RPMI7951 (cell line): ENCODE results near the gene ZNG1C. TPM values are rescaled to one million over a fixed set of nuclear protein-coding genes. Genes with fewer than 3 reads are reported as not detected.
"Not testable (repeated sequence)": the region's sequence is repeated elsewhere in the genome, so short reads cannot be mapped to it uniquely, and the experiment has no call there.

Experiments
- DNase-seq: peaks from one replicate; pipeline ENCODE4 v3.0.0-alpha.2; 2012; ENCODE audit warnings: low read depth
- total RNA-seq: library from RNA; depleted of rRNA; stranded (reverse); fragments of >200 nt; shearing (Covaris generic); gene quantifications from 2 replicates; pipeline ENCODE4 v1.2.3, GENCODE V29; 2014; rRNA removed

ZNG1C gene
- 16.3 and 21.0 TPM in 2 replicates for total RNA-seq

DNA sequence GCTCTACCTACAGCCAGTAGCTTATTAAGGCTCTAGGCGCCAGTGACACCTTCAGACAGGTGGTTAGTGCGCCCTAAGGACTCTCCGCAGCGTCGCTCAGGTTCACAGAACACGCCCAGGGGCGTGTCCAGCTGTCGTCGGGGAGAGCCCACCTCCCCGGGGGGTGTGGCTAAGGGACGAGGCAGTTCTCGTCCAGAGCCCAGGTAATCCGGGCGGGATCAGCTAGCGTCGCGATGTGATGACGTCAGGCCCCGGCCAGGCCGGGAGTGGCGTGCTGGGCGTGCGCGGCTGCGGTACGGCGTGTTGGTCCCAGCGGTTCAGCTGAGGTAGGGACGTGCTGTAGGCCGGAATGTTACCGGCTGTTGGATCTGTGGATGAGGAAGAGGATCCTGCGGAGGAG lies at the start of gene ZNG1C:
ZNG1C (plus strand) TSS at position 301 of the 400 bp plus-strand sequence; CDS start at position 350, 49 bp downstream.
- DNase-seq = not testable (repeated sequence)

DNA sequence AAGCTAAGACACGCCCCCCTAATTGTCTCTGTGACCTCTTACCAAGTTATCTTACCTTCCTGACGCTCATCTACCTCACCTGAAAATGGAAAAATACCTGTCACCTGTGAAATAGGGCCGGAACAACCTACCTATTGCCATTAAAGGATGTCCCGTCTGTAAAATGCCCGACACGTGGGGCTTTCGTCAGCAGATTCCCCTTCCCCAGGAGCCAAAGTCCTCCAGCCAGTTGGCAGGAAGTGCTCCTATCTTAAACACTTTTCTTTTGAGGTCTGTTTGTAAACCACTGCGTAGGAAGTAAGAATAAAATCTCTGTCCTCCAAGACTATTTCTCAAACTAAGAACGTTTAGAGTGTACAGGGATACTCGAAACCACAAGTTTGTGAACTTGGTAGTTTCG lies 654 bp downstream of the ZNG1C start:
- not testable (repeated sequence) for DNase-seq

DNA sequence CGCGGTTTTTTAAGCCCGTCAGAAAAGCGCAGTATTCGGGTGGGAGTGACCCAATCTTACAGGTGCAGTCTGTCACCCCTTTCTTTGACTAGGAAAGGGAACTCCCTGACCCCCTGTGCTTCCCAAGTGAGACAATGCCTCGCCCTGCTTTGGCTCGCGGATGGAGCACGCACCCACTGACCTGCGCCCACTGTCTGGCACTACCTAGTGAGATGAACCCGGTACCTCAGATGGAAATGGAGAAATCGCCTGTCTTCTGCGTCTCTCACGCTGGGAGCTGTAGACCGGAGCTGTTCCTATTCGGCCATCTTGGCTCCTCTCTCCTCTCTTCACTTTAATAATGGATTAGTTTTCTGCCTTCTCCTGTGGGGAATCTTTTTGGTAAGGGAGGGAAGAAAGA lies 39.3 kb downstream of the ZNG1C start:
- not testable (repeated sequence) for DNase-seq

DNA sequence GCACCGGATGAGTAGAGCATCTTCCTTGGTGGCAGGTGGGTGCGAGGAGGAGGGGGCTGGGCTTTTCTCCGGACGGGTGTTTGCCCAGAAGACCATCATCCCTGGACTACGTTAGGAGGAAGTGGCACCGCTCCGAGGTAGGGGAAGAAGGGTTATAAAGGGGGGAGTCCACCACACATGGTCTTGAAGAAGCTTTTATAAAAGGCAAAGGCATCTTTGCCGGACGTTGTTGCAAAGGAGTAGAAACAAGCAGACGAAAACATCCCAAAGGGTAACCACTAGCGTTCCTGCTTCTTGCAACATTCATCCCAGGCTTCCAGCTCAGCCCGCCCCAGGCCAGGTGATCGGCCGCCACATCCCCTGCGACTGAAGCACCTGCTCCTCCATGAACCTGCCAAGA lies 60.8 kb downstream of the ZNG1C start, which contains the start of gene FOXD4L3:
FOXD4L3 (plus strand) TSS at position 301 of the 400 bp plus-strand sequence; CDS start at position 386, 85 bp downstream.
- not testable (repeated sequence) for DNase-seq

DNA sequence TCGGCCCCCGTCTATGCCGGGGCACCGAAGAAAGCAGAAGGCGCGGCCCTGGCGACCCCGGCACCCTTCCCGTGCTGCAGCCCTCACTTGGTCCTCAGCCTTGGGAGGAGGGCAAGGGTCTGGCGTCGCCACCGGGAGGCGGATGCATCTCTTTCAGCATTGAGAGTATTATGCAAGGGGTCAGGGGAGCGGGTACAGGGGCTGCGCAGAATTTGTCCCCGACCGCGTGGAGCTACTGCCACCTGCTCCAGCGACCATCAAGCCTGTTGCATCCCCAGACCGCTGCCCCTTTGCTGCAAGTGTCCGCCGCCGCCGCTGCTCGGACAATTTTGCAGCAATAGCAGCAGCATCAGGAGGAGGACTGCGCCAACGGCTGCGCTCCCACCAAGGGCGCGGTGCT lies 62.0 kb downstream of the ZNG1C start:
- DNase-seq = not testable (repeated sequence)

DNA sequence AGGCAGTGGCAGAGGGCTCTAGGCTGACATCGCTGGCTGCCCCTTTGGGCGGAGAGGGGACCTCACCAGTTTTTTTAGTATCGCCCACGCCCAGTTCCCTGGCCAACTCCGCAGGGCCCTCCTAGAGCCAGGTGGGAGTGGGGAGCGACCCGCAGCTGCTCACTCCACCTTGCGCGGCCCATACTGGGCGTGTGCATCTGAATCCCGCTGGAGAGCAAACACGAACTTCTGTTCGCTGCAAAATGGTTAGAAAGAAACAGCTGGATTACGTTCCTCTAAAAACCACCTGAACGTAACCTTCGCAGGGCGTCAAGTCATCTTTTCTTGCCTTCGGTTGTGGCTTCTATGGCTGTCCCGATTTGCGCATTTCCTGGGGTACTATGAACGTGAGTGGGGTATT lies 62.4 kb downstream of the ZNG1C start:
- DNase-seq = not testable (repeated sequence)

DNA sequence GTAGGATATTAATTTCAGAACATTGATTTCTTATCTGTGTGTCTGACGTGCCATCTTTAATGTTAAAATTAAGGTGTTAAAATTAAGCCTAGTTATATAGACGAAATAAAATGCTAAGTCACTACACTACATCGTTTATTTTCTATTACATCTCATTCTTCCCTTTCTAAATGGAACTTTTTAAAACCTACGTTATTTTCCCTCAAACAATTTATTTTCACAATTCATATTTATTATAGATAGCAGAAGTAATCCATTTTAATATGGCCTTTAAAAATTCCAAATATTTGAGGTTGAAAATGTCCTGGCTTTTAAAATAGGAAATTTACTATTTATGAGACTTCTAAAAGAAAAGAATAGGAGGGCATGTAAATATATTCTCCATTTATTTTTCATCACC lies 63.0 kb downstream of the ZNG1C start:
- DNase-seq = not testable (repeated sequence)

DNA sequence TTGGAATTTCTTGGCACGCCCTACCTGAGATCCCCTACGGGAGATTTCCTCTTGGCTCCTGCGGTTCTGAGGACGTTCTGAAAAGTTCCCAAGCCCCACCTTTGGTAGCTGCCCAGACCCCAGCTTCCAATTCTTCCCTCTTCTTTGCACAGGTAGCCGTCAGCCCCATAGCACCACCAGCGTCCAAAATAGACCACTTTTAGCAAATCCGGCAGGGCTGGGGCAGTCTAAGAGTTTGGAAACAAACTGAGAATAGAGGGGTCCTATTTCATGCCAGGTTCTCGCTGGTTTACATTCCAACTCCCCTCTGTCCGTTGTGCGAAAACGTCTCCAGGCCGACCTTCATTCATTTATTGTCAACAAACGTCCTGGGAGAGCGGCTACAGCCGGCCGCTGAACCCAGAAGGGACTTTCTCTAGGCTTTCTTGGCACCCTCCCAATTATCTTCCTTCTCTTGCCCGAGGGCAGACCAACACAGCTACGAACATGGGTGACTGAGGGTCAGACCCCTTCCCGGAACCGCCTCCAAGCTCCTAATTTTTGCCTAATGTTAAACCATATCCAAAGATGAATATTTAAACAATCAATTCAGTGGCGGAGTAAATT lies 64.0 kb downstream of the ZNG1C start:
- DNase-seq = not testable (repeated sequence)

DNA sequence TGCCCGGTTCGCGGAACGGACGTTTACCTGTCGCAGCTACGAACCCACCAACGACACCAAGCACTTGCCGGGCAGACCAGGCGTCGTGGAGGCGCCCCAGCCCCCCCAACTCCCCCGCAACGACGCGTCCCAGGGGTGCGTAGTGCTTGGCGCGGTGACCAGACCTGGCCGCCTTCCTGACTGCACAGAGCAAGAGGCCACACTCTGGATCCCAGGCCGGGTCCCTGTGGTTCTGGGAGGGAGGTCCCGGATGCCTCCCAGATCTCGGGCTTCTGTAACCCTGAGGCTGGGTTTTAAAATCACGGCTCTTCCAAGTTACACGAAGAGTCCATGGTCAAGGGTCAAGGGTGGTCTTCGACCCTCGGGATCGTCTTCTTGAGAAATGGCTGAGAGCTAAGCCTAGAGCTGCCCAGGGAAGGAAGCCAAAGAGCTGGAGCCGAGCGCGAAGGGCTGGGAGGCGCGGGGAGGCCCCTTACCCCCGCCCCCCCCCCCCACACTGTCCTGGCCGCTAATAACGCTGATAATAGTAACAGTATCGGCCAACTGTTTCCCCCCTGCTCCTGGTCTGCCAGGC lies 64.7 kb downstream of the ZNG1C start:
- not testable (repeated sequence) for DNase-seq

DNA sequence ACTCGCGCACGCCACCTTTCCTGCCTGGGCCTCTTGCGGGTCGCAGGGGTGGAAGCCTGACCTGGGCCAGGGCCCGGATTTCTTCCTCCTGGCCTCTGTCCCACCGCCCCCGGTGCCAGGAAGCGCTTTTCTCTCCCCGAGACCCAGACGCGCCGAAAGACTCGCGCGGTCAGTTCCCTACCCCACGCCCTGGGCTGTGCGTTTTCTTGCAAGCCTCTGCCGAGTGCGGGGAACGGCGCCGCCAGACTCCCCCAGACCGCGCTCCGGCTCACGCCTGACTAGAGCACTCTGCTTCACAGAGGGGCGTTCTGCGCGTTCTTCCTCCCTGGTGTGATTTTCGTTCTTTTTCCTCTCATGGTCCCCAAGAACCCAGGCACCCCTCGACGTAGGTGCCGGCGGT lies 65.3 kb downstream of the ZNG1C start:
- not testable (repeated sequence) for DNase-seq

DNA sequence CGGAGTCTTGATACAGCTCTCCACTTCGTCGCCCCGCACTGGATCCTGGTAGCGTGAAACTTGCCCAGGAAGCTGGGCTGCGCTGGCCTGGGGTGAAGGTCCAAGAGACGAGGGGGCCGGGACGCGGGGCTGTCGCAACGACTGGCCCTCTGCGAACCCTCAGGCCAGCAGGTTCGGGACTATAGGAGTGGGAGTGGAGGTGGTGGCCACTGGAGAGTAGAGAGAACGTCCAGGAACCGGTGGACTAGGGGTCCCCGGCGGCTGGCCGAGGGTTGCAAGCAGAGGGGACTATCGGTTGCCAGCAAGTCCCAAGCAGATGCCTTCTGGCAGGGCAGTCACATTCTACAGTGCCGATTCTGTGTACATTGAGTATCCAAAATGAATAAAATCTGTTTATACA lies 65.9 kb downstream of the ZNG1C start:
- not testable (repeated sequence) for DNase-seq

DNA sequence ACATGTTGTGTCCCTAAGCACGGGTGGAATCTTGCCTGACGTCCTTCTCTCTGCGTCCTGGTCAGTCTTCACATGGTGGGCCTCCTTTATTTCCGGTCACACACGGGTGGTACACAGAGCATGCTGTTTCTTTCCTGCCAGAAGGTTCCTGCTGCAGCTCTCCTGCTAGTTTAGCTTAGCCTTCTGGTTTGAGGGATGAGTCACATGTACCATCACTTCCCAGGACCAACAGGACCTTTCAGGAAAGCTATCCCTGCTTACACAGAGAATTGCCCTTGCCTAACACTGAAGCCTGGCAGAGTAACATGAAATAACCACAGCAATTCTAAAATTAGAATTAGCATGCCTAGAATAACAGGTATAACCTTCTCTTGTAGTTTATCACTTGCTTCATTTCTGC lies 69.4 kb downstream of the ZNG1C start:
- DNase-seq = not testable (repeated sequence)

DNA sequence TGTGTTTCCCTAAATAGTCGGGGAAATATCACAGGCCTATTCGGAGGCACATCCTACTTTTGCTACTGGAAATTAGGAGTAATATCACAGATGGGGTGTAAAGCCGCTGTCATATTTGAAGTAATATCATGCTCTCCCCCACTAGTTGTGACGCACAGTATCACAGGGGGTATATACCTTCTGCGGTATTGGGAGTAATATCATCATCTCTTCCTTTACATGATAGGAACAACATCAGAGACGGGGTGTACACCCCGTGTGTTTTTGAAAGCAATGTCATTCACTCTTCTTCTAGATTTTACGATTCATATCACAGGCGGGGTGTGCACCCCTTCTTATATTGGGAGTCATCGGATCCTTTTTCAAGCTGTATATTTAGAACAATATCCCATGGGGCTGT lies 76.4 kb downstream of the ZNG1C start:
- DNase-seq = not testable (repeated sequence)

DNA sequence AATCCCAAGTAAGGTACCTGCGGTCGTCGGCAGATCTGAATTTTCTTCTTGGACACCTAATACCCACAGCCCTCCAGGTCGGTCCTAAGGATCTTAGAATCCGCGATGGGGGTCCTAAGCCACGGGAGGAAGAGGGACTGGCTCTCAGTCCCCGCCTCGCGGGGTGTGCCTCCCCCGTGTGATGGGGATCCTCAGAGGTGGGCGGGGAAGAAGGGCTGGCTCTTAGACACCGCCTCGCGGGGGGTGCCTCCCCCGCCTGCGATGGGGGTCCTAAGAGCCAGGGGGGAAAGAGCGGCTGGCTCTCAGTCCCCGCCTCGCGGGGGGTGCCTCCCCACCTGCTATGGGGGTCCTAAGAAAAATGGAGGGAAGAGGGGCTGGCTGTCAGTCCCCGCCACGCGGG lies 82.0 kb downstream of the ZNG1C start:
- DNase-seq = not testable (repeated sequence)

DNA sequence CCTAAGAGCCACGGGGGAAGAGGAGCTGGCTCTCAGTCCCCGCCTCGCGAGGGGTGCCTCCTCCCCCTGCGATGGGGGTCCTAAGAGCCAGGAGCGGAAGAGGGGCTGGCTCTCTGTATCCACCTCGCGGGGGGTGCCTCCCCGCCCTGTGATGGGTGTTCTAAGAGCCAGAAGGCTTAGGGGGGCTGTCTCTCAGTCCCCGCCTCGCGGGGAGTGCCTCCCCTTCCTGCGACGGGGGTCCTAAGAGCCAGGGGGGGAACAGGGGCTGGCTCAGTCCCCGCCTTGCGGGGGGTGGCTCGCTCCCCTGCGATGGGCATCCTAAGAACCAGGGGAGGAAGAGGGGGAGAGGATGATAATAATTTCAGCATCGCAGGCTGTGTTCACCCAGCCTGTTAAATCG lies 82.7 kb downstream of the ZNG1C start:
- DNase-seq = not testable (repeated sequence)

DNA sequence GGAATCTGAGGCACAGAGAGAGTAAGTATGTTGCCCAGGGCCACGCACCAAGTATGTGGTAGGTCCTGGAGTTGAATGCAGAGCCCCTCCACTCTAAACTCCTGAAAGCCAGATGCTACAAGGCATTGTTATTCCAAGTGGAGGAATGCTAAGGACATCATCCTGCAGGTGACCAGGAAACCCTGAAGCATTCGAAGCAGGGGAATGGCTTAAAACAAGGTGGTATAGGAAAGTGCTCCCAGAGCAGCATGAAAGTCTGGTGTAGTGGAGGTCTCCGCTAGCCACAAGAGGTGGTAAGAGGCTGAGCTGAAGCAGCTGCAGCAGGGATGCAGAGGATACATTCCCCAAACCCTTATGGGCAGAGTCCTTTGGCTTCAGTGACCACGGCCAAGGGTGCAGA lies 87.3 kb downstream of the ZNG1C start:
- not testable (repeated sequence) for DNase-seq

DNA sequence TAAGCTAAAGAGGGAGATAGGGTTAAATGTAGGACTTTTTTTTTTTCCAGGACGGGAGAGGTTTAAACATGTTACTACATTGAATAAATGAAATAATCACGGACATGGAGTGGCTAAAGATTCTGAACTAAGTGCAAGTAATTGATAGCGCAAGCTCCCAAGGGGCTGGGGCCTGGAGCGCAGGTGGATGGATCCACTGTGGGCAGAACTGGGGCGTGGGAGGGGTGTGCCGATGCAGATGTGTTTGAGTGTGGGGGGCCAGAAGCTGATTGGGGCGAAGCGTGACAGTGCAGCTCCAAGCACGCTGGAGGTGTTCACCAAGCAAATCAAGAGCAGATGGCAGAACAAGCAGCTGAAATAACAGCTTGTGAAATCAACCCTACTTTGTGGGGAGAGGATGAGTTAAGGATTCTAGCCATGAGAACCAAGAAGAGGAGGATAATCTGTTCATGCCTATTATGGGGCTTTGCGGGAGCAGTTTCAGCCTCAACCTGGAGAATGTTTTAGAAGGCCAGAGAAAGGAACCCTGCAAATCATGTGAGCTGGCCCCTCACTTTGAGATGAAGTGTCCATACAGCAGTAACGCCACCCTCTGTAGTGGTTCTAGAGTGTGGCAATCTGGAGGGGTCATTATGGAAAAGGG lies 88.9 kb downstream of the ZNG1C start:
- DNase-seq = not testable (repeated sequence)

DNA sequence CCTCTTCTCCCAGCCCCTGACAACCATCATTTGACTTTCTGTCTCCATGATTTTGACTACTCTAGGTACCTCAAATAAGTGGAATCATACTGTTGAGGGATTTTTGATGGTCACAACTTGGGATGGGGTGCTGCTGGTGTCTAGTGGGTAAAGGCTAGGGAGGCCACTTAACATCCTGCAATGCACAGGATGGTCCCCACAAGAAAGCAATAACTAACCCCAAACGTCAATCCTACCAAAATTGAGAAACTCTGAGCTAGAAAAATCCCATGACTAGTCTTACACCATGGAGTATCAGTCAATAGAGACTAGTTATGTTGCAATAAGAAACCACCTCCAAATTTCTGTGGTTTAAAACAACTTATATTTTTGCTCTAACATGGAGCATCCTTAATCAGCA lies 90.3 kb downstream of the ZNG1C start:
- not testable (repeated sequence) for DNase-seq

DNA sequence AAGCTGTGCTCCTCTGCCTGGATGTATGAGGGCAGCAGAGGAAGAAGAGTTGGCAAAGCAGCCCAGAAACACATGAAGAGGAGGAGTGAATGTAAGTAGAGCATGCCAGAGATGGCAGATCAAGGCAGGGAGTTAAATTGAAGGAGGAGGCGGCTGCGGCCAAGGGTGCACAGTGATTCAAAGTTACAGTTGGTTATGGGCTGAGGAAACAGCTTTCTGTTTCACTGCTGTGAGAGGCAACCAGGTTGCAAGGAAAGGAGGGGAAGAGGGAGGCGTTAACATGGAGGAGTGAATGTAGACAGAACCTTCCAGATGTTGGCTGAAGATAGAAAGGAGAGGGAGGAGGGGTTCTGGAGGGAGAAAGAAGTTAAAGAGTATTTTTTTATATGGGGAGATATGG lies 94.2 kb downstream of the ZNG1C start:
- DNase-seq = not testable (repeated sequence)

DNA sequence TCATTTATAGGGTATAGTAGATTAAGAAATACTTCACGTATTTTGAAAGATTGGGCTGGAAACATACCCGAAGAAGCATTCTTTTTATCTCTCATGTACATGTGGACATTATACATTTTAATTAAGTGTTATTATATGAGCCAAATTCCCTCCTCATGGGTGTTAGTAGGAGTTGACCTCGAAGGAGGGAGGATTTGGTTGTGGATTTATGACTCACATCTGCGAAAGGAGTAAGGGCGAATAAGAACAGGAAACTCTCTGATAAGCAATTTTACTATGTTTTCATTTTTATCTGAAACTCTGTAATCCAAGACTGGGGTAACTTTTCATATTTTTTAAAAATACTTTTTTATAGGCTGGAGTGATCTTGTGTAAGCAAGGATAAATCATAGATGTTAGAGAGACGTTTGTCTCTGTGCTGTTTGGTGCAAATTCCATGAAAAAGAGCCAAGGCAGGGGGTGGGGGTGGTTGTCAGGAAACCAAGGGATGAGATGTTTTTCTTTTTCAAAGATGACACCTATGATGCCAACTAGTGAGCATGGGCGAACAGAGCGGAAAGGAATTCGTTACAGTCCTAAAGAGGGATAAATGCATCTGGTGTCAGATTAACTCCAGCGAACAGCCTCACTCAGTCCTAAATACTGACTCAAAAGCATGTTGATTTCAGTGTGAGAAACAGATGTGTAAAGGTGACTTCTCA lies 95.0 kb downstream of the ZNG1C start:
- DNase-seq = not testable (repeated sequence)

DNA sequence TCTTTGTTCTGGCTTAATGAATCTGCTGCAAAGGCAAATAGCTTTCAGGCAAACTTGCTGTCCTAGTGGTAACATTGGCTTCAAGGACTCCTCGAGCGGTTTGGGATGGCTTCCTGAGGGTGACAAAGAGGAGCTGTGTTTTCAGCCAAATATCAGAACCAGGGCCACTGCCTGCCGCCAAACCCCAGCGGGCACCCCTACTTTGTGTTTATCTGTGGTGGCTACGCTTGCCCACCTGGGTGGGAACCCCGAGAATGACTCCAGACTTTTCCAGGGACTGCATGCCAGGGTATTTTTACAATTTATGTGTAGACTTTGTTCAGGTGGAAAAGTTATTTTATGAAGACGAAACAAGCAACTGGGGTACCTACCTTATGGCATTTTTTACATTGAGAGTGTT lies 96.2 kb downstream of the ZNG1C start:
- not testable (repeated sequence) for DNase-seq
